HepG2 (cell line): Measurements from ENCODE around the gene VWC2L.

Experiments used
- CENPBD1 ChIP-seq: sonication (generic); formaldehyde crosslinking; IDR thresholded peaks from 2 replicates; pipeline ENCODE4 v1.8.0; 2022; ENCODE audit warnings: missing genetic modification reagents, low read depth, mild to moderate bottlenecking, borderline replicate concordance
- CENPX ChIP-seq: sonication (generic); formaldehyde crosslinking; IDR thresholded peaks from 2 replicates; pipeline ENCODE4 v1.9.0; 2021; ENCODE audit warnings: mild to moderate bottlenecking, missing genetic modification reagents, moderate library complexity
- CTCF ChIP-seq: sonication (generic); formaldehyde crosslinking; IDR thresholded peaks from 2 replicates; pipeline ENCODE4 v1.5.0; 2020; ENCODE audit warnings: mild to moderate bottlenecking, missing genetic modification reagents, moderate library complexity
- HDAC1 ChIP-seq: sonication (generic); formaldehyde crosslinking; IDR thresholded peaks from 2 replicates; pipeline ENCODE4 v1.5.1; 2020; ENCODE audit warnings: mild to moderate bottlenecking, missing genetic modification reagents
- PRMT3 ChIP-seq: sonication (generic); formaldehyde crosslinking; IDR thresholded peaks from 2 replicates; pipeline ENCODE4 v1.8.1; 2022; ENCODE audit warnings: low read depth, mild to moderate bottlenecking, moderate library complexity, missing genetic modification reagents, borderline replicate concordance
- SUZ12 ChIP-seq: fragments of 150-350 bp; IDR thresholded peaks from 2 replicates; pipeline ENCODE4 v1.6.1; 2014; ENCODE audit warnings: low read depth, low read length
- ZNF24 ChIP-seq: fragments of 450-650 bp; IDR thresholded peaks from 2 replicates; pipeline ENCODE4 v1.6.1; 2017; ENCODE audit warnings: antibody characterized with exemption, mild to moderate bottlenecking
- ZNF335 ChIP-seq: sonication (generic); formaldehyde crosslinking; IDR thresholded peaks from 2 replicates; pipeline ENCODE4 v1.4.0; 2020; ENCODE audit warnings: missing genetic modification reagents

- TF ChIP-seq ZNF24, result no peak
- no peak for TF ChIP-seq CTCF (CRISPR knock-in tag)
- no peak for TF ChIP-seq CENPX (CRISPR knock-in tag)
- no peak for TF ChIP-seq SUZ12
- TF ChIP-seq PRMT3 (CRISPR knock-in tag), result no peak
- no peak for TF ChIP-seq ZNF335 (CRISPR knock-in tag)
- no peak for TF ChIP-seq CENPBD1 (CRISPR knock-in tag)
- no peak for TF ChIP-seq HDAC1 (CRISPR knock-in tag)
Measured at GRCh38 chr2:214575030-214575429, 164.2 kb downstream of the VWC2L start.
